NT2/D1 (cell line): ENCODE results near the gene FKBP1B.

ENCODE experiments used
- DNase-seq: peaks from one replicate; pipeline ENCODE4 v3.0.0-alpha.2; 2011; ENCODE audit warnings: low read depth, low spot score
- H3K27me3 ChIP-seq: 2 replicates; pipeline ENCODE4 v1.6.0; 2011; ENCODE audit warnings: mild to moderate bottlenecking; ENCODE audit not compliant: insufficient read length, insufficient read depth
- H3K36me3 ChIP-seq: 2 replicates; pipeline ENCODE4 v1.6.1; 2011; ENCODE audit warnings: mild to moderate bottlenecking, low read length, mixed read lengths; ENCODE audit not compliant: insufficient read depth, insufficient read length
- H3K4me1 ChIP-seq: 2 replicates; pipeline ENCODE4 v1.5.1; 2011; ENCODE audit not compliant: insufficient read depth, insufficient read length
- H3K4me3 ChIP-seq: 2 replicates; pipeline ENCODE4 v1.5.1; 2011; ENCODE audit warnings: low read depth; ENCODE audit not compliant: insufficient read length
- H3K9ac ChIP-seq: 2 replicates; pipeline ENCODE4 v1.6.0; 2011; ENCODE audit warnings: low read depth; ENCODE audit not compliant: insufficient read length
- H3K9me3 ChIP-seq: 2 replicates; pipeline ENCODE4 v1.5.1; 2011; ENCODE audit warnings: mild to moderate bottlenecking, low read length; ENCODE audit not compliant: insufficient read depth
- SUZ12 ChIP-seq: IDR thresholded peaks from 2 replicates; pipeline ENCODE4 v1.6.1; 2011; ENCODE audit not compliant: insufficient read length, insufficient read depth; ENCODE audit errors: extremely low read depth
- YY1 ChIP-seq: IDR thresholded peaks from 2 replicates; pipeline ENCODE4 v1.6.1; 2011; ENCODE audit not compliant: insufficient read length, insufficient read depth
- ZNF274 ChIP-seq: IDR thresholded peaks from 2 replicates; pipeline ENCODE4 v1.6.1; 2011; ENCODE audit warnings: mild to moderate bottlenecking, low read depth, low read length

The FKBP1B gene

DNA sequence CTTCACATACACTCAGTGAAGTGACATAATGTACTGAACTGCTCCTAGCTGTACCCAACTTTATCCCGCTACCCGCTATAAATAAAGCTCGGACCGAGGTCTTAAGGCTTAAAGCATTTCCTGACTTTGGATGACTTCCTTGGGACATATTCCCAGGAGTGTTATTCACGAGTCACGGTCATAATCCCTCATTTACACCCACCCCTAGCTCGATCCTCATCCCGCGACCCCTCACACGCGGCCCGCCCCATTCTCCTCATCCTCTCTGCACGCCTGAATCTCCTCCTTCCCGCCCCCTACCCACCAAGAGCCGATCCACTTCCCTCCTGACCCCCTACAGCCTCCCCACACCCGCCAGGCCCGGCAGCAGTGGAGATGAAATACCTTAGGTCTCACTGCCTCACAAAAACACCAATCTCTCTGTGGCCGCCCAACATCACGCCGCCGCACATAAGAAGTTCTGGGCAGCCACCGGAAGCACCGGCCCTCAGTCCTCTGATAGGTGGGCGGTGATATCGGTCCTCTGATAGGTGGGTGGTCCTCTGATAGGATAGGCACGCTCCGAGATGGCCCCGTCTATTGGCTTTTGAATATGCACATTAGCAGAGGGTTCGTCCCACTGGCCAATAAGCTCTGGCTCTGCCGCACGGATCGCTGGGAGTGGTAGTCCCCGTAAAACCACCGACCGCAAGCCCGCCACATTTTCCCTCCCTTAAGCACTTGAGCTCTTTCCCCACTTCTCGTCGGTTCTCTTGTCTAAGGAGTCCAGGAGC, 2.4 kb upstream of the FKBP1B start, which contains the start of gene WDCP:
Gene WDCP (minus strand): TSS at position 462 of the 773 bp plus-strand sequence. CDS start 7,897 bp downstream, outside the sequence.
- DNase-seq, result peak; percentile 99

DNA sequence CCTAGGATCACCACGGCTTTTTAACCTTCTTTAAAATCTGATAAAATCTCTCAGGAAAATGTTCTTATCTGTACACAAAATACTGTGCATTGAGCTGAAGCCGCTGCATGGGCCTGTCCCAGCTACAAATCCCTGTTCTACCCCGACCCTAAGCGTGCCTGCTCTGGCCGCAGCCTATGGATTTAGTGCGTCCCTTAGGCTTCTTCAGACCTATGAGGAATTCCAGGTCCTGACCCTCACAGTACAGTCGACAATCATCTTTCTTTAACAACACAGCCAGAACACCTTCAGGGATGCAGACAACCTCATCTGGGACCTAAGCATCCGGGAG, 1.9 kb upstream of the FKBP1B start:
- Histone ChIP-seq H3K9me3 (no peaks in the 10 kb centered on the region), H3K9ac (peak overlapping the region; percentile 61), H3K27me3 (peaks cover 11% of the 10 kb centered on the region), H3K36me3 (no peaks in the 10 kb centered on the region), H3K4me1 (peaks cover 2% of the 10 kb centered on the region), H3K4me3 (peak overlapping the region; percentile 8)
- no peak for DNase-seq
- no peak for TF ChIP-seq YY1
- no peak for TF ChIP-seq SUZ12
- TF ChIP-seq ZNF274, result no peak

More for the DNA sequence above, 2.4 kb upstream of the FKBP1B start, which contains the start of gene WDCP:
- no peaks in the 10 kb centered on the region for H3K9me3 ChIP-seq
- TF ChIP-seq ZNF274 (no peak), YY1 (no peak), SUZ12 (no peak)
- peak within 1 kb of the TSS; percentile 79 for H3K4me3 ChIP-seq
- no peaks in the 10 kb centered on the region for H3K36me3 ChIP-seq
- peaks cover 11% of the 10 kb centered on the region for H3K27me3 ChIP-seq
- H3K9ac ChIP-seq, result peak within 1 kb of the TSS; percentile 86
- H3K4me1 ChIP-seq, result peaks cover 2% of the 10 kb centered on the region

DNA sequence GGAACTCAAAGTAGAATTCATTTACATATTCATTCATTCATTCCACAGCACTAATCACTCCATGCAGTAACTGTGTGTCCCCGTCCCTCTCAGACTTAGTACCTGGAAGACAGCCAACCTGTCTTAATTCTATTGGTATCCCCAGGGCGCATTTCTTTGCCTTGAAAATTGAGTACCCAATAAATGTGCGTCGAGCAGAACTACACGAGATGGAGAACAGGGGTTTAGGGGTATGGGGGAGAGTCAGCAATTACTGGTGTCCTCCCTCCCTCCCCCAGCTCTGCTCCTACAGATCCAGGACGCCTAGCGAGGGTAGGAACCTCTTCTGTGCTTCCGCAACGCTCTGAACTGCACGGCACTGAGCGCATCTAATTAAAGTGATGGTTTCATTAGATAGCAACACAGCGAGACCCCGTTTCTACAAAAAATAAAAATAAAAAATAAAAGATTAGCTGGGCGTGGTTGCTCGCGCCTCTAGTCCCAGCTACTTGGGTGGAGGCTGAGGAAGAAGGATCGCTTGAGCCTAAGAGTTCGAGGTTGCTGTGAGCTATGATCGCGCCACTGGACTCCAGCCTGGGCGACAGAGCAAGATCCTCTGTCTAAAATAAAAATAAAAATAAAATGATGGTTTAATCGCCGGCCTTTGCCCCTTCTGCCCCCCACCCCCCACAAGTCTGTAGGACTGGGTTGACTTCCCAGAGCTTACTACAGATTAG, 614 bp upstream of the FKBP1B start:
- peak overlapping the region; percentile 44 for H3K9ac ChIP-seq
- no peak for TF ChIP-seq ZNF274
- TF ChIP-seq YY1, result no peak
- no peak for TF ChIP-seq SUZ12
- H3K36me3 ChIP-seq, result no peaks in the 10 kb centered on the region
- H3K9me3 ChIP-seq, result no peaks in the 10 kb centered on the region
- peak overlapping the region; percentile 3 for H3K4me3 ChIP-seq
- DNase-seq, result no peak
- H3K4me1 ChIP-seq, result peaks cover 2% of the 10 kb centered on the region
- H3K27me3 ChIP-seq, result peaks cover 11% of the 10 kb centered on the region

DNA sequence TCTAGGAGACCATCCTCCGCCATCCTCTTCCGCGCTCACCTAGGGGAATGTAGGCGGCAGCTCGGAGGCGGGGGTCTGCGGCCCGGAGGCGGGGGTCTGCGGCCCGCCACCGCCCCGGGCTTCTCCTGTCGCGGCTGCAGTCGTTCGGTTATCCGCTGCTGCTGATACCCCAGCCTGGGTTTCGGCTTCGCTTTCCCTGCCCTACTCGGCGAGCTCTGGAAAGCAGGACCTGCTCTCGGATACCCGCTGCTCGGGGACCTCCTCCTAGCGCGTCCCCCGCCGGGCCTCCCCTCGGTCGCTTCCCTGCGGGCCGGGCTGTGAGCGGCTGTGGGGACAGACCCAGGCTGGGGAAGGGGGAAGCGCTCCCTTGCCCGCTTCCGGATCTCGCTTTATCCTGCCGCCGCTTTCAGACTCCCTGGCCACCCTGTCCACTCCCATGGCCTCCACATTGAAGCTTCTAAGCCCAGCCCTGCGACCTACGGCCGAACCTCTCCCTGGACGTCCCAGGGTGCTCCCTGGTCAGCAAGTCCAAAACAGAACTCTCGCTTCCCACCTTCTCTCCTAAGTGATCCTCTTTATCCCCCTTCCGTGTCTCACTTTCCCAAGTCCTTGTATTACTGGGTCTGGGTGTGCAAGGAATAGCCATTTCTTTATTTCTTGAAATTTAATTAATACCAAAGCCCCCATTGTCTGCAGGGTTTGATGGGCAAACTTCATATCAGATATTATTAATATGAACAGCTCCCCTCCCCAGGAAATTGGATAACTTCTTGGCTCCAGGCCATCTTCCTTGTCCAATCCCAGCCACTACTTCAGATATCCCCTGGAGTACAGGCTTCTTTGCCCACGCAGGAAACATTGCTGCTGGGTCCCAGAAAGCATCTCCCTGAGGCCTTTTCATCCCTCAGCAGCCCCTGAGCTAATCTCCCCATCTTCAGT, 769 bp downstream of the FKBP1B start:
- H3K4me1 ChIP-seq, result peaks cover 2% of the 10 kb centered on the region
- DNase-seq, result no peak
- peak overlapping the region; percentile 67 for H3K4me3 ChIP-seq
- H3K27me3 ChIP-seq, result peaks cover 11% of the 10 kb centered on the region
- TF ChIP-seq ZNF274 (no peak), YY1 (no peak)
- peaks cover 7% of the 10 kb centered on the region for H3K36me3 ChIP-seq
- H3K9ac ChIP-seq, result peak overlapping the region; percentile 82
- no peaks in the 10 kb centered on the region for H3K9me3 ChIP-seq

DNA sequence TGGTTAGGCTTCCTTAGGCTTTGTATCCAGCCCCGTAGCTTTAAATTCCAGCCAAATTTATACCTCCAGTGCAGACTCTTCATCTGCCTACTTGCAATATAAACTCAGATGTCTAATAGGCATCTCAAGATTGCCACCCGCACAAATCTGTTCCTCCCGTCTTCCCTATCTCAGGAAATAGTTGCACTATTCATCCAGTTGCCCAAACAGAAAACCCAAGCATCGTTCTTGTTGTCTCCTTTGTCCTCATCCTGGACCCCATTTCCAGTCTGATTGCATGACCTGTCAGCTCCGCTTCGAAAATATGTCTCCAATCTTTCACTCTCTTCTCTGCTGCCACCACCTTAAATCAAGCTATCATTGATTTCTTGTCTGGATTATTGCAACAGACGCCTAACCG, 2.3 kb downstream of the FKBP1B start:
- H3K9me3 ChIP-seq, result no peaks in the 10 kb centered on the region
- no peaks in the 10 kb centered on the region for H3K4me1 ChIP-seq
- H3K36me3 ChIP-seq, result peaks cover 7% of the 10 kb centered on the region
- TF ChIP-seq ZNF274 (no peak), YY1 (no peak), SUZ12 (no peak)
- H3K27me3 ChIP-seq, result peaks cover 11% of the 10 kb centered on the region
- no peak overlapping the region for H3K4me3 ChIP-seq
- DNase-seq, result no peak
- H3K9ac ChIP-seq, result no peak overlapping the region

DNA sequence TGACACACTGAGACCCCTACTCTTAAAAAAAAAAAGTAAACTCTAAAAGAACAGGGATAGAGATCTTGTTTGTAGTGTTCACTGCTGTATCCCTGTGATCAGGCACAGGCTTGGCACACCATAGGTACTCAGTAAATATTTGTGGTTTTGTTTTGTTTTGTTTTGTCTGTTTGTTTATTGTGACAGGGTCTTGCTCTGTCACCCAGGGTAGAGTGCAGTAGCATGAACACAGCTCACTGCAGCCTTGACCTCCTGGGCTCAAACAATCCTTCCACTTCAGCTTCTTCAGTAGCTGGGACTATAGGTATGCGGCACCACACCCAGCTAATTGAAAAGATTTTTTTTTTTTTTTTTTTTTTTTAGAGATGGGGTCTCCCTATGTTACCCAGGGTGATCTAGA, 3.4 kb downstream of the FKBP1B start:
- Histone ChIP-seq H3K9me3 (no peaks in the 10 kb centered on the region), H3K4me1 (no peaks in the 10 kb centered on the region), H3K27me3 (peaks cover 11% of the 10 kb centered on the region), H3K36me3 (peaks cover 7% of the 10 kb centered on the region), H3K9ac (no peak overlapping the region), H3K4me3 (no peak overlapping the region)
- TF ChIP-seq YY1, result no peak
- no peak for TF ChIP-seq SUZ12
- no peak for TF ChIP-seq ZNF274
- no peak for DNase-seq
